Measurements from ENCODE around the gene RANBP17. TPM values are rescaled to one million over a fixed set of nuclear protein-coding genes. Genes with fewer than 3 reads are reported as not detected.

The RANBP17 gene
- total and polyA plus RNA-seq, 2 donors (not counting 1 experiment from before 2014, with no cell fraction given), result not detected

GRCh38 chr5:170993476-170993875 lies 131.7 kb downstream of the RANBP17 start:
- no peak overlapping the region for H3K27ac Mint-ChIP-seq

GRCh38 chr5:171010086-171010485 lies 148.3 kb downstream of the RANBP17 start:
- Mint-ChIP-seq H3K4me3 (no peak overlapping the region), H3K27ac (no peak overlapping the region), H3K9me3 (ENCODE audit: insufficient read depth) (peaks cover 10% of the 10 kb centered on the region), H3K27me3 (no peaks in the 10 kb centered on the region), H3K4me1 (no peaks in the 10 kb centered on the region)
- Histone ChIP-seq H3K27me3 (replicated peaks in 1 of 4; ENCODE audit: control extremely low read depth in 1 of 4, control insufficient read depth in 3 of 4, insufficient read depth in 4 of 4, low read length in 3 of 4) (no peaks in the 10 kb centered on the region), H3K4me2 (replicated peaks; ENCODE audit: low read depth, low read length, poor library complexity, severe bottlenecking) (no peak overlapping the region), H3K27ac (ENCODE audit: low read length in 2 of 2) (no peak overlapping the region), H2AFZ (ENCODE audit: insufficient read depth, low read depth, low read length, poor library complexity, severe bottlenecking) (no peak overlapping the region), H3K79me2 (ENCODE audit: control insufficient read depth, insufficient read depth, low read length) (no peaks in the 10 kb centered on the region), H3K4me3 (ENCODE audit: control extremely low read depth in 1 of 5, extremely low read depth in 1 of 5, insufficient read depth in 1 of 5, low read depth in 2 of 5, low read length in 4 of 5) (no peak overlapping the region), H3K4me1 (ENCODE audit: control insufficient read depth in 2 of 2, insufficient read depth in 2 of 2, low read length in 2 of 2) (no peaks in the 10 kb centered on the region), H3K9ac (ENCODE audit: low read length) (no peak overlapping the region), H3K36me3 (replicated peaks in 1 of 2; ENCODE audit: control extremely low read depth in 1 of 2, control insufficient read depth in 1 of 2, extremely low read depth in 1 of 2, insufficient read depth in 2 of 2, low read length in 1 of 2) (no peaks in the 10 kb centered on the region), H4K20me1 (ENCODE audit: control insufficient read depth, insufficient read depth, low read length, poor library complexity, severe bottlenecking) (no peaks in the 10 kb centered on the region), H3K9me3 (ENCODE audit: control extremely low read depth in 1 of 3, control insufficient read depth in 2 of 3, insufficient read depth in 1 of 3, low read length in 2 of 3) (peaks cover 0 to 3% (median 0%) of the 10 kb centered on the region in 3 donors)
- ChIA-PET POLR2A (no interaction called here), CTCF (no interaction called here)
- no peak for ATAC-seq (ENCODE audit: low read depth)
- DNase-seq, result no peak
- WGBS (ENCODE audit: insufficient coverage), result 75% methylated on average over 2 of the region's 3 CpGs
- intact Hi-C loops (cut with micrococcal nuclease), result no loop called here
- no peak for TF ChIP-seq EZH2 (IDR thresholded peaks at IDR 0.05; ENCODE audit: borderline replicate concordance, insufficient read depth, low read depth, low read length, poor library complexity, severe bottlenecking)
- no peak for TF ChIP-seq CTCF (IDR thresholded peaks at IDR 0.05)

More at GRCh38 chr5:170993476-170993875, 131.7 kb downstream of the RANBP17 start:
- intact Hi-C loops (cut with micrococcal nuclease), result no loop called here
- no peaks in the 10 kb centered on the region for H3K27me3 Mint-ChIP-seq
- no peaks in the 10 kb centered on the region for H3K4me1 Mint-ChIP-seq
- no peak overlapping the region for H3K4me3 ChIP-seq (ENCODE audit: control extremely low read depth in 1 of 5, extremely low read depth in 1 of 5, insufficient read depth in 1 of 5, low read depth in 2 of 5, low read length in 4 of 5)
- no peak overlapping the region for H3K4me3 Mint-ChIP-seq
- no peak overlapping the region for H3K9ac ChIP-seq (ENCODE audit: low read length)
- no peaks in the 10 kb centered on the region for H3K79me2 ChIP-seq (ENCODE audit: control insufficient read depth, insufficient read depth, low read length)
- POLR2A ChIA-PET, result no interaction called here
- H3K4me2 ChIP-seq (replicated peaks; ENCODE audit: low read depth, low read length, poor library complexity, severe bottlenecking), result no peak overlapping the region
- H3K36me3 ChIP-seq (replicated peaks in 1 of 2; ENCODE audit: control extremely low read depth in 1 of 2, control insufficient read depth in 1 of 2, extremely low read depth in 1 of 2, insufficient read depth in 2 of 2, low read length in 1 of 2), result no peaks in the 10 kb centered on the region
- H3K27ac ChIP-seq (ENCODE audit: low read length in 2 of 2), result no peak overlapping the region
- no peaks in the 10 kb centered on the region for H3K9me3 Mint-ChIP-seq (ENCODE audit: insufficient read depth)
- ATAC-seq (ENCODE audit: low read depth), result no peak
- no peak overlapping the region for H2AFZ ChIP-seq (ENCODE audit: insufficient read depth, low read depth, low read length, poor library complexity, severe bottlenecking)
- H3K9me3 ChIP-seq (ENCODE audit: control extremely low read depth in 1 of 3, control insufficient read depth in 2 of 3, insufficient read depth in 1 of 3, low read length in 2 of 3), result no peaks in the 10 kb centered on the region
- TF ChIP-seq CTCF (IDR thresholded peaks at IDR 0.05), result no peak
- TF ChIP-seq EZH2 (IDR thresholded peaks at IDR 0.05; ENCODE audit: borderline replicate concordance, insufficient read depth, low read depth, low read length, poor library complexity, severe bottlenecking), result no peak
- H3K27me3 ChIP-seq (replicated peaks in 1 of 4; ENCODE audit: control extremely low read depth in 1 of 4, control insufficient read depth in 3 of 4, insufficient read depth in 4 of 4, low read length in 3 of 4), result no peaks in the 10 kb centered on the region
- H4K20me1 ChIP-seq (ENCODE audit: control insufficient read depth, insufficient read depth, low read length, poor library complexity, severe bottlenecking), result no peaks in the 10 kb centered on the region
- DNase-seq, result no peak
- H3K4me1 ChIP-seq (ENCODE audit: control insufficient read depth in 2 of 2, insufficient read depth in 2 of 2, low read length in 2 of 2), result no peaks in the 10 kb centered on the region
- CTCF ChIA-PET, result no interaction called here
